HG02943 (cell line): ENCODE results near the gene SLC30A4.
"Not testable (repeated sequence)": the region's sequence is repeated elsewhere in the genome, so short reads cannot be mapped to it uniquely, and the experiment has no call there.

Source experiments
- ATAC-seq: cut with Tn5 transposase; IDR thresholded peaks from one replicate; pipeline ENCODE4 v1.9.1; 2021; ENCODE audit warnings: mild to moderate bottlenecking, low read depth, moderate library complexity; ENCODE audit not compliant: unreplicated experiment

Gene SLC30A4

DNA sequence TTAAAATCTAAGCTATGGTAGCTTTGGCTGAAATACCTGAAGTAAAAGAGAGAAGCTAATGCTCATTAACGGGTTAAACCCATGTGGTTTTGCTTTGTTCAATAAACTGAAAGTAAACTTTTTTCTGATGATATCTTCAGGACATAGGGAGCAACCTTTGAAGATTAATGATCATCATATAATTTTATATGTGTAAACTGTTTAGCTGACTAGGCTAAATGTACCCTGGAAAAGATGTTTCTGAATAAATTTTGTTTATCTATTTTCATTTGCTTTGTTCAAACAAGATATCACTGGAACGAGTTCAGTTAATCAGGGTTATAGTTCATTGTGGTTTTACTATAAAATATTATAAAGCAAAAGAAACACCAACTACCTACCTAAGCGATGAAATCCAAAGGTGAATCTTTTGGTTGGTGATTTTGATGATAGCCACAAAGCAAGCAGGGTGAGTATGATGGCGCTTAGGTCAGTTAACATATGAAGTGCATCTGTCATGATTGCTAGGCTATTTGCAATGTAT, 11.7 kb downstream of the SLC30A4 start:
- no peak for ATAC-seq

- ATAC-seq: not testable (repeated sequence)
Observed at GRCh38 chr15:45507143-45507542, 15.4 kb downstream of the SLC30A4 start.

- ATAC-seq: no peak
Observed at GRCh38 chr15:45499426-45499825, 23.1 kb downstream of the SLC30A4 start.

- ATAC-seq: no peak
Observed at GRCh38 chr15:45498701-45499100, 23.9 kb downstream of the SLC30A4 start.

DNA sequence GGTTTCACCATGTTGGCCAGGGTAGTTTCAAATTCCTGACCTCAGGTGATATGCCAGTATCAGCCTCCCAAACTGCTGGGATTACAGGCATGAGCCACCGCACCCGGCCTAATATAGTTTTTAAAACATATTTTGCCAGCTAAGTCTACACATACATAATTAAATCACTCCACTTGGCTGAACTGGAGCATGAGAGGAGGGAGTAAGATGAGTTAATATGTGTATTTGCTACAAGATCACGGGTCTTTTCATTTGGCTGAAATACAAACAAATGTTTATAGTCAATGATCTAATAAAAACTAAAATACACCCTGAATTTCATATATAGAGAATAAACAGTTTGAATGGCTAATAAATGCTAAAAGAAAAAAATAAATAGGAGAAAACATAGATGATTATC, 25.3 kb downstream of the SLC30A4 start:
- no peak for ATAC-seq

GRCh38 chr15:45496658-45497057, 25.9 kb downstream of the SLC30A4 start:
- ATAC-seq: no peak

DNA sequence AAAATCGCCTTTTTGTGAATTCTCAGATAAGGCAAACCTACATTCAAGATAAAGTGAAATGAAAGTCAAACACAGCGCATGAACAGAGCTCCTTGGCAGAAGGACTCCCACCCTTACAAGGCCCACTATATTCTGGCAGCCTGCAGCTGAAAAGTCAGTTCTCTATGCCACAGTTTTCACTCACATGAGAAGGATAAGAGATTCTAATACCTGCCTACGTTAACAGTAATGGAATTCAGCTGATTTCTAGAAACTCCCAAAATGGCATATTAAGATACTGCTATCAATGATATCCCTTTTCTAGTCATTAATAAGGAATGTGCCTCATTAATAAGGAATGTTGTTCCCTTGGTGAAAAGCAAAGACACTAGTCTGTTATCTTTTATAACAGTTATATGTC, 27.0 kb downstream of the SLC30A4 start:
- no peak for ATAC-seq

- ATAC-seq: no peak
Observed at GRCh38 chr15:45489690-45490238, 32.8 kb downstream of the SLC30A4 start.

GRCh38 chr15:45486317-45486716, 36.2 kb downstream of the SLC30A4 start:
- ATAC-seq: no peak

GRCh38 chr15:45481135-45481534, 41.4 kb downstream of the SLC30A4 start:
- ATAC-seq: no peak

DNA sequence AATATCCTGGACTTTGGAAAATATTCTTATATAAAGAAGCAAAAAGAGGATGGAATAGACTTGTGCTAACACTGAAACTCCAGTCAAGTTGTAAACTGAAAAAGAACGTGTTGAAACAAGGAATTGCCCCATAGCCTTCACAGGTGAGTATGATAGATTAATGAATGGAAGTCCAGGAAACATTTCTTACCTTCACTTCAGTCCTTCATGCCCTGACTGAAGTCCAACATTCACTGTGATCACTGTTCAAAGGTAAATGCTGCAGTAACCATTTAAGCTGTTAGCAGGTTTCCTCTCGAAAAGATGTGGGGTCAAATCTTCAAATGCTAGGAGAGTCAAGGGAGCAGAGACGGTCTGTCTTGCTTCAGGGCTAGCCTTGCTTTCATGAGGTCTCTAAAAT, 46.1 kb downstream of the SLC30A4 start:
- ATAC-seq: no peak

- no peak for ATAC-seq
Observed at GRCh38 chr15:45474799-45475198, 47.8 kb downstream of the SLC30A4 start.

DNA sequence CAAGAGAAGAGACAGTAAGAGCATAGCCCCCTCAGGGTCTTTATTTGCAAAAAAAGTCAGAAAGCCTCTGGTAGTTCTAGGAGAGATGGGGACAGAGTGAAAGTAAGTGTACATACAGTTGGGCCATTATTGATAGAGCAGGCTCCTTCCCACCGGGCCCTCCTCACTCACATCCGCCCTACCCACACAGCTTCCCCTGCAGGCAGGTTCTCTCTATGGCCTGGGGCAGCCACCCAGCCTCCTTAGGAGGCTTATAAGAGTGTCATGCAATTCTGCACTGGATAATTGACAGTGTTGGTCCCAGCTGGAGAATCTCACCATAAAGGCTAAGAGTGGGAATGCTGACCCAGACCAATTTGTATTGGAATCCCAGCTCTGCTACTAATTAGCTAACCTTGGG, 49.5 kb downstream of the SLC30A4 start:
- no peak for ATAC-seq

DNA sequence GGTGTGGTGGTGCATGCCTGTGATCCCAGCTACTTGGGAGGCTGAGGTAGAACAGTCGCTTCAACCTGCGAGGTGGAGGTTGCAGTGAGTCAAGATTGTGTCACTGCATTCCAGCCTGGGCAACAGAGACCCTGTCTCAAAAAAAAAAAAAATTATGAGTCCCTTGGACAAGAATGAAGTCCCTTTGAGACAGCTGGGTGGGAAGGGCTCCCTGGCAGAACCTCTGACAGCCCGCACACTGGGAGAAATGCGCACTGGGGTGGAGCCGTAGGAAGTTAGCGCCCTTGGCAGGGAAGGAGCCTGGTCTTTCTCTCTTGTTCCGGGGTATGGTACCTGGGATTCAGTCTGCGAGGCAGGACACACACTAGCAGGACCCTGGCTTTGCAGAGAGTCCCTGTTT, 51.4 kb downstream of the SLC30A4 start:
- no peak for ATAC-seq

DNA sequence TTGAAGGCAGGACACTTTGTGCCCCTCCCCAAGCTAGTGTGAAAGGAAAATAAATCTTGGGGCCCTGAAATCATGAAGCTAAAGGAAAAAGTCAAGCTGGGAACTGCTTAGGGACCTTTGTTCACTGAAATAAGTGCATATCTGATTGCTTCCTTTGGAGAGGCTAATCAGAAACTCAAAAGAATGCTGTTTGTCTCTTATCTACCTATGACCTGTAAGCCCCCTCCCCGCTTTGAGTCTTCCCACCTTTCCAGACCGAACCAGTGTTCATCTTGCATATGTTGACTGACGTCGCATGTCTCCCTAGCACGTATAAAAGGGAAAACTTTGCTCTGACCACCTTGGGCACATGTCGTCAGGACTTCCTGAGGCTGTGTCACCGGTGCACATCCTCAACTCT, 53.1 kb downstream of the SLC30A4 start:
- ATAC-seq: no peak

DNA sequence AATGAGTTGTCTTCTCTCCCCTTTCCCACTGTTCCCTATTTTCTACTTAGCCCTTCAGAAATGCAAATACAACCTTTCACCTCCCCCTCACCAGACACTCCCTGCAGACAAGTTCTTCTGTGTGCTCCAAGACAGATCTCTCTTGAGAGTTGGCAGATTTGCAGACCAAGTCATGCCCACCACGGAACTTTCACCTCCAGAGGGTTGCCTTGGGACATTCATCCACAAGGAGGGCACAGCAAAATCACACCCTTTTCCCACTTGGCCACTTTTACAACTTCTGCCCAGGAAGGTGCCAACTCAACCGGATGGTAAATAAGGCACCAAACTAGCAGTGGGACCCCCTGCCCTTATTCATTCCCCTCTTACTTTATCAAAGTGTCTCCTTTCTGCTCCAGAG, 53.5 kb downstream of the SLC30A4 start:
- no peak for ATAC-seq

GRCh38 chr15:45468294-45468693, 54.3 kb downstream of the SLC30A4 start:
- ATAC-seq: no peak

GRCh38 chr15:45458746-45459403, 63.7 kb downstream of the SLC30A4 start:
- ATAC-seq: no peak

DNA sequence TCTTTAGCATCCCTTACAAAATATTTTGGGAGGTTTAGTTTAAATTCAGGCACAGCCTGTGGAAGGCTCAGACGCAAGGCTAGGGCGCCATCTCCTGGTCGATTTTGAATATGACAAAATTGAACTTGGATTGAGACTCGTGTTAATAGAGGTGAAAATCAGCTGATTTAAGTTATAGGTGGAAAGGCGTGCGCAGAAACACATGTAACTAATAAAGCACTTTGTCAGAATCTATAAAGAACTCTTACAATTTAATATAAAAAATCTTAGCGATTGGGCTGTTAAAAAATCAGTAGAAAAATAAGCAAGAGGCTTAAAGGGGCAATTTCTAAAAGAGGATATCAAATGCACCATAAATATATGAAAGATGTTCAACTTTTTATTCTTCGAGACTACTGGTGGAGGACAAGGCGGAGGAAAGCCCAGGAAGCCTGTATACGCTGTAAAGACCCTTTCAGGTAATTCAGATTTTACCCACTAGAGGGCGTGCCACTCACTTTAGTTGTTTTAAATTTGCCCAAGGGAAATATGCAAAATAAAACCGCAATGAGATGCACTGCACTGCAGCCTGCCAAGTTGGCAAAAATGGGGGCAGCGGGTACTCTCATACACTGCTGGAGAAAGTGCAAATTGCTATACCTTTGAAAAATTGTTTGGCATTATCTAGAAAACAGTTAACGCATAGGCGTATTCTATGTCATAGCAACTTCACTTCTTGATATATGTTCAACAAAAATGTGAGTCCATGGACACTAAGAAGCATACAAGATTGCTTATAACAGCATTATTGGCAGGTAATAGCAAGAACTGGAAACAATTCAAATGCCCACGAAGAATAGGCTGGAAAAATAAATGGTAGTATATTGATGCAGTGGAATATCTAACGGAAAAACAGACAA, 64.7 kb downstream of the SLC30A4 start:
- peak; percentile 71 for ATAC-seq

DNA sequence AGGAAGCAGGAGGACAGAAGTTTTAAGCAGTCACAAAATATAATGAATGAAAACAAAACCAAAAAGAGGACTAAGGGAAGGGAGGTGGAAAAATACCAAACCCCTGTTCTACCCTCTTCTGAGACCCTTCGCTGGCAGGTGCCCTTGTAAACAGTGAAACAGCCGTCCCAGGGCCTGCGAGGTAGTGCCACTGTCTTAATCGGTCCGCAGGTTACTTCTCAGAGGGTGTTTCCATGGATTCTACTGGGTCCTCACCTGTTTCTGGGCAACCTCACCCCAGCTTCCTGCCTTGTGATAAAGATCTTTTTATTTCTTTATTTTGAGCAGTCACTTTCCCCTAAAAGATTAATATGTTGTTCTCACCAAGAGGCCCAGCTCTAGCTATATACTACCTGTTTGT, 65.3 kb downstream of the SLC30A4 start:
- ATAC-seq: no peak
